ENCODE results near the gene TSSK3. TPM values are rescaled to one million over a fixed set of nuclear protein-coding genes. Genes with fewer than 3 reads are reported as not detected.

The TSSK3 gene
- total RNA-seq, 1 experiment from 2014 or later: 2.9 TPM

- ATAC-seq (peak; percentile 97), DNase-seq (ENCODE audit: low spot score) (peak; percentile 99)
- H3K4me3 Mint-ChIP-seq: peak within 1 kb of the TSS; percentile 98
- H3K27ac Mint-ChIP-seq: peak within 1 kb of the TSS; percentile 100
- H3K4me1 Mint-ChIP-seq: peaks cover 12% of the 10 kb centered on the region
- ChIA-PET CTCF (interaction anchor here (0.8 to 2.4 kb wide), 15 partner anchors 10 to 499 kb away, joined by 3 to 13 read pairs (median 4); partner anchors contain the start of genes MARCKSL1 and RBBP4), POLR2A (interaction anchor here (0.5 to 2.1 kb wide), 25 partner anchors 14 to 570 kb away, joined by 3 to 16 read pairs (median 4); partner anchors contain the start of genes FAM229A, KPNA6, MARCKSL1 and RBBP4)
- H3K36me3 Mint-ChIP-seq: peaks cover 12% of the 10 kb centered on the region
- H3K27me3 Mint-ChIP-seq (ENCODE audit: low read depth): no peaks in the 10 kb centered on the region
- peaks cover 10% of the 10 kb centered on the region for H3K9me3 Mint-ChIP-seq
- TF ChIP-seq, protein P1, sequence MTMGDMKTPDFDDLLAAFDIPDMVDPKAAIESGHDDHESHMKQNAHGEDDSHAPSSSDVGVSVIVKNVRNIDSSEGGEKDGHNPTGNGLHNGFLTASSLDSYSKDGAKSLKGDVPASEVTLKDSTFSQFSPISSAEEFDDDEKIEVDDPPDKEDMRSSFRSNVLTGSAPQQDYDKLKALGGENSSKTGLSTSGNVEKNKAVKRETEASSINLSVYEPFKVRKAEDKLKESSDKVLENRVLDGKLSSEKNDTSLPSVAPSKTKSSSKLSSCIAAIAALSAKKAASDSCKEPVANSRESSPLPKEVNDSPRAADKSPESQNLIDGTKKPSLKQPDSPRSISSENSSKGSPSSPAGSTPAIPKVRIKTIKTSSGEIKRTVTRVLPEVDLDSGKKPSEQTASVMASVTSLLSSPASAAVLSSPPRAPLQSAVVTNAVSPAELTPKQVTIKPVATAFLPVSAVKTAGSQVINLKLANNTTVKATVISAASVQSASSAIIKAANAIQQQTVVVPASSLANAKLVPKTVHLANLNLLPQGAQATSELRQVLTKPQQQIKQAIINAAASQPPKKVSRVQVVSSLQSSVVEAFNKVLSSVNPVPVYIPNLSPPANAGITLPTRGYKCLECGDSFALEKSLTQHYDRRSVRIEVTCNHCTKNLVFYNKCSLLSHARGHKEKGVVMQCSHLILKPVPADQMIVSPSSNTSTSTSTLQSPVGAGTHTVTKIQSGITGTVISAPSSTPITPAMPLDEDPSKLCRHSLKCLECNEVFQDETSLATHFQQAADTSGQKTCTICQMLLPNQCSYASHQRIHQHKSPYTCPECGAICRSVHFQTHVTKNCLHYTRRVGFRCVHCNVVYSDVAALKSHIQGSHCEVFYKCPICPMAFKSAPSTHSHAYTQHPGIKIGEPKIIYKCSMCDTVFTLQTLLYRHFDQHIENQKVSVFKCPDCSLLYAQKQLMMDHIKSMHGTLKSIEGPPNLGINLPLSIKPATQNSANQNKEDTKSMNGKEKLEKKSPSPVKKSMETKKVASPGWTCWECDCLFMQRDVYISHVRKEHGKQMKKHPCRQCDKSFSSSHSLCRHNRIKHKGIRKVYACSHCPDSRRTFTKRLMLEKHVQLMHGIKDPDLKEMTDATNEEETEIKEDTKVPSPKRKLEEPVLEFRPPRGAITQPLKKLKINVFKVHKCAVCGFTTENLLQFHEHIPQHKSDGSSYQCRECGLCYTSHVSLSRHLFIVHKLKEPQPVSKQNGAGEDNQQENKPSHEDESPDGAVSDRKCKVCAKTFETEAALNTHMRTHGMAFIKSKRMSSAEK (CRISPR knock-in tag; IDR thresholded peaks at IDR 0.05; ENCODE audit: borderline replicate concordance): no peak
- TF ChIP-seq NR3C1 (CRISPR knock-in tag; conservative IDR thresholded peaks at IDR 0.05; ENCODE audit: low read depth): no peak
- TF ChIP-seq CREM (CRISPR knock-in tag; IDR thresholded peaks at IDR 0.05): 0 out of 2 replicates have a peak, but pooled peaks have one; percentile 21
- TF ChIP-seq ZNF396 (CRISPR knock-in tag; IDR thresholded peaks at IDR 0.05; ENCODE audit: borderline replicate concordance): no peak
- no peak for TF ChIP-seq CDX4 (CRISPR knock-in tag; IDR thresholded peaks at IDR 0.05; ENCODE audit: borderline replicate concordance)
- peak; percentile 100 for TF ChIP-seq ZNF317 (CRISPR knock-in tag; IDR thresholded peaks at IDR 0.05; ENCODE audit: borderline replicate concordance, low read depth)
- TF ChIP-seq TEAD1 (CRISPR knock-in tag; IDR thresholded peaks at IDR 0.05): peak; percentile 75; the same call in 1 of the 2 replicates
- TF ChIP-seq, protein P2, sequence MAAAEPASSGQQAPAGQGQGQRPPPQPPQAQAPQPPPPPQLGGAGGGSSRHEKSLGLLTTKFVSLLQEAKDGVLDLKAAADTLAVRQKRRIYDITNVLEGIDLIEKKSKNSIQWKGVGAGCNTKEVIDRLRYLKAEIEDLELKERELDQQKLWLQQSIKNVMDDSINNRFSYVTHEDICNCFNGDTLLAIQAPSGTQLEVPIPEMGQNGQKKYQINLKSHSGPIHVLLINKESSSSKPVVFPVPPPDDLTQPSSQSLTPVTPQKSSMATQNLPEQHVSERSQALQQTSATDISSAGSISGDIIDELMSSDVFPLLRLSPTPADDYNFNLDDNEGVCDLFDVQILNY (CRISPR knock-in tag; IDR thresholded peaks at IDR 0.05): no peak
- no peak for TF ChIP-seq ATF6 (CRISPR knock-in tag; IDR thresholded peaks at IDR 0.05)
- TF ChIP-seq ZNF232 (CRISPR knock-in tag; IDR thresholded peaks at IDR 0.05): 0 out of 2 replicates have a peak, but pooled peaks have one; percentile 53
- no peak for TF ChIP-seq ZNF423 (CRISPR knock-in tag; IDR thresholded peaks at IDR 0.05)
- TF ChIP-seq, protein P3, sequence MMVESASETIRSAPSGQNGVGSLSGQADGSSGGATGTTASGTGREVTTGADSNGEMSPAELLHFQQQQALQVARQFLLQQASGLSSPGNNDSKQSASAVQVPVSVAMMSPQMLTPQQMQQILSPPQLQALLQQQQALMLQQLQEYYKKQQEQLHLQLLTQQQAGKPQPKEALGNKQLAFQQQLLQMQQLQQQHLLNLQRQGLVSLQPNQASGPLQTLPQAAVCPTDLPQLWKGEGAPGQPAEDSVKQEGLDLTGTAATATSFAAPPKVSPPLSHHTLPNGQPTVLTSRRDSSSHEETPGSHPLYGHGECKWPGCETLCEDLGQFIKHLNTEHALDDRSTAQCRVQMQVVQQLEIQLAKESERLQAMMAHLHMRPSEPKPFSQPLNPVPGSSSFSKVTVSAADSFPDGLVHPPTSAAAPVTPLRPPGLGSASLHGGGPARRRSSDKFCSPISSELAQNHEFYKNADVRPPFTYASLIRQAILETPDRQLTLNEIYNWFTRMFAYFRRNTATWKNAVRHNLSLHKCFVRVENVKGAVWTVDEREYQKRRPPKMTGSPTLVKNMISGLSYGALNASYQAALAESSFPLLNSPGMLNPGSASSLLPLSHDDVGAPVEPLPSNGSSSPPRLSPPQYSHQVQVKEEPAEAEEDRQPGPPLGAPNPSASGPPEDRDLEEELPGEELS (CRISPR knock-in tag; IDR thresholded peaks at IDR 0.05): peak; percentile 36; the same call in 1 of the 2 replicates
- TF ChIP-seq, protein P4, sequence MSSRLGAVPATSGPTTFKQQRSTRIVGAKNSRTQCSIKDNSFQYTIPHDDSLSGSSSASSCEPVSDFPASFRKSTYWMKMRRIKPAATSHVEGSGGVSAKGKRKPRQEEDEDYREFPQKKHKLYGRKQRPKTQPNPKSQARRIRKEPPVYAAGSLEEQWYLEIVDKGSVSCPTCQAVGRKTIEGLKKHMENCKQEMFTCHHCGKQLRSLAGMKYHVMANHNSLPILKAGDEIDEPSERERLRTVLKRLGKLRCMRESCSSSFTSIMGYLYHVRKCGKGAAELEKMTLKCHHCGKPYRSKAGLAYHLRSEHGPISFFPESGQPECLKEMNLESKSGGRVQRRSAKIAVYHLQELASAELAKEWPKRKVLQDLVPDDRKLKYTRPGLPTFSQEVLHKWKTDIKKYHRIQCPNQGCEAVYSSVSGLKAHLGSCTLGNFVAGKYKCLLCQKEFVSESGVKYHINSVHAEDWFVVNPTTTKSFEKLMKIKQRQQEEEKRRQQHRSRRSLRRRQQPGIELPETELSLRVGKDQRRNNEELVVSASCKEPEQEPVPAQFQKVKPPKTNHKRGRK (CRISPR knock-in tag; IDR thresholded peaks at IDR 0.05; ENCODE audit: borderline replicate concordance): no peak
- TF ChIP-seq NFE2L1 (CRISPR knock-in tag; IDR thresholded peaks at IDR 0.05): peak; percentile 64; the same call in 1 of the 2 replicates
- no peak for TF ChIP-seq CTCF (IDR thresholded peaks at IDR 0.05)
- TF ChIP-seq FOXP1 (CRISPR knock-in tag; IDR thresholded peaks at IDR 0.05; ENCODE audit: borderline replicate concordance): peak; percentile 64; the same call in 1 of the 2 replicates
- no peak for TF ChIP-seq PRRX2 (CRISPR knock-in tag; IDR thresholded peaks at IDR 0.05)
- TF ChIP-seq MXD4 (CRISPR knock-in tag; IDR thresholded peaks at IDR 0.05; ENCODE audit: borderline replicate concordance): no peak
- TF ChIP-seq TP53 (CRISPR knock-in tag; IDR thresholded peaks at IDR 0.05): no peak
- no peak for TF ChIP-seq NR1H2 (CRISPR knock-in tag; IDR thresholded peaks at IDR 0.05)
- no peak for TF ChIP-seq MYBL2 (CRISPR knock-in tag; IDR thresholded peaks at IDR 0.05)
- no peak for TF ChIP-seq JAZF1 (CRISPR knock-in tag; IDR thresholded peaks at IDR 0.05)
These were observed 32.0 kb downstream of the TSSK3 start, which contains the start of gene BSDC1 for GRCh38 chr1:32394141-32394889. Gene BSDC1, minus strand, starts transcription at chr1:32394441. Its CDS starts 27 bp downstream, at chr1:32394414.
